Uterus (tissue), 4 donors: Measurements from ENCODE around the gene NRG3. TPM values are rescaled to one million over a fixed set of nuclear protein-coding genes. Genes with fewer than 3 reads are reported as not detected.

Experiments used
- DNase-seq, 2 donors: peaks; one replicate each; pipeline ENCODE4 v3.0.0-alpha.2; 2019 to 2020
- H3K27ac ChIP-seq, 2 donors: fragments of 200-600 bp; sonication (generic); 1 replicate in 1 of 2; 2 replicates in 1 of 2; pipeline ENCODE4 v1.5.1; 2016 to 2018
- H3K27me3 ChIP-seq, 2 donors: fragments of 200-600 bp; sonication (generic); one replicate each; pipeline ENCODE4 v1.5.1; 2018 to 2019; ENCODE audit warnings: control low read depth in 1 of 2
- H3K36me3 ChIP-seq, 2 donors: fragments of 200-600 bp; sonication (generic); one replicate each; pipeline ENCODE4 v1.5.1; 2019; ENCODE audit warnings: control low read depth in 1 of 2
- H3K4me1 ChIP-seq, 2 donors: fragments of 200-600 bp; sonication (generic); one replicate each; pipeline ENCODE4 v1.5.1; 2018 to 2019; ENCODE audit warnings: control low read depth in 1 of 2
- H3K4me3 ChIP-seq, 2 donors: fragments of 200-600 bp; sonication (generic); 1 replicate in 1 of 2; 2 replicates in 1 of 2; pipeline ENCODE4 v1.5.1; 2018 to 2019; ENCODE audit warnings: mild to moderate bottlenecking in 1 of 2
- H3K9me3 ChIP-seq, 2 donors: fragments of 200-600 bp; sonication (generic); one replicate each; pipeline ENCODE4 v1.5.1; 2019; ENCODE audit warnings: control low read depth in 1 of 2
- CTCF ChIP-seq, 4 experiments: fragments of 200-600 bp in 2 of 4; fragments of 450-650 bp in 2 of 4; sonication (generic) in 2 of 4; IDR thresholded peaks; one replicate each; pipeline ENCODE4 v1.5.1; 2016 to 2019; ENCODE audit warnings: antibody characterized with exemption in 4 of 4, mild to moderate bottlenecking in 2 of 4, moderate library complexity in 1 of 4
- POLR2A ChIP-seq, 2 donors: fragments of 450-650 bp; IDR thresholded peaks; one replicate each; pipeline ENCODE4 v1.6.1; 2016; ENCODE audit warnings: antibody characterized with exemption in 2 of 2, mild to moderate bottlenecking in 1 of 2, moderate library complexity in 1 of 2
- intact Hi-C: fragments of 100-400 bp; cut with DNase I; formaldehyde crosslinking; loops from one replicate; pipeline ENCODE4 v1.15.1; 2023; ENCODE audit warnings: low total_unique reads
- total RNA-seq, 4 donors: library from RNA; depleted of rRNA in 3 of 4; stranded (reverse); fragments of >200 nt in 3 of 4; gene quantifications; one replicate each; pipeline versions ENCODE4 v1.1.0 to v1.2.4, GENCODE V29; 2014 to 2023
- donor health status: DM: yes; HTN: yes; CAD: no.

NRG3 gene
- total RNA-seq, 4 donors from 2014 or later: 0.27 to 1.0 TPM; not detected in 2

GRCh38 chr10:82124713-82125112 lies 249.7 kb downstream of the NRG3 start:
- H3K27ac ChIP-seq: no peak overlapping the region
- no peaks in the 10 kb centered on the region for H3K27me3 ChIP-seq
- H3K4me3 ChIP-seq: no peak overlapping the region
- no peaks in the 10 kb centered on the region for H3K4me1 ChIP-seq
- no peaks in the 10 kb centered on the region for H3K36me3 ChIP-seq
- TF ChIP-seq CTCF (IDR thresholded peaks at IDR 0.05): no peak
- no peak for TF ChIP-seq POLR2A (IDR thresholded peaks at IDR 0.05)
- H3K9me3 ChIP-seq: no peaks in the 10 kb centered on the region
- DNase-seq: no peak
- intact Hi-C loops: no loop called here

GRCh38 chr10:82128527-82128926 lies 253.5 kb downstream of the NRG3 start:
- no peaks in the 10 kb centered on the region for H3K4me1 ChIP-seq
- no peak overlapping the region for H3K4me3 ChIP-seq
- no peaks in the 10 kb centered on the region for H3K9me3 ChIP-seq
- H3K36me3 ChIP-seq: no peaks in the 10 kb centered on the region
- no peak for TF ChIP-seq CTCF (IDR thresholded peaks at IDR 0.05)
- no peak for TF ChIP-seq POLR2A (IDR thresholded peaks at IDR 0.05)
- H3K27me3 ChIP-seq: no peaks in the 10 kb centered on the region
- DNase-seq: no peak
- H3K27ac ChIP-seq: no peak overlapping the region
- intact Hi-C loops: no loop called here

DNA sequence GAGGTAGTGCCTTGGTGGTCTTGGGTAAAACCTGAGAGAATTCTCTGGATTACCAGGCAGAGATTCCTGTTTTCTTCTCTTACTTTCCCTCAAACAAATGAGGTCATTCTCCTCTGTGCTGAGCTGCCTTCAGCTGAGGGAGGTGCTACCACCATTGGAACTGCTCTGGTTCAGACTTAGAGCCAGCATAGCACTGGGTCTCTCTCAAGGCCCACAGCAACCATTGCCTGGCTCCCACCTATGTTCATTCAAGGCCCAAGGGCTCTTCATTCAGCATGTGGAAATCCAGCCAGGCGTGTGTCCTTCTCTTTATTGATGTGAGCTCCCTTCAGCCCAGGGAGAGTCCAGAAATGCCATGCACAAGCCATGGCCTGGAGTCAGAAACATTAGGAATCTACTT lies 261.1 kb downstream of the NRG3 start:
- no peak for DNase-seq
- H3K36me3 ChIP-seq: no peaks in the 10 kb centered on the region
- no peaks in the 10 kb centered on the region for H3K9me3 ChIP-seq
- TF ChIP-seq CTCF (IDR thresholded peaks at IDR 0.05) (no peak), POLR2A (IDR thresholded peaks at IDR 0.05) (no peak)
- H3K4me1 ChIP-seq: no peaks in the 10 kb centered on the region
- H3K27me3 ChIP-seq: no peaks in the 10 kb centered on the region
- H3K4me3 ChIP-seq: no peak overlapping the region
- H3K27ac ChIP-seq: no peak overlapping the region
- intact Hi-C loops: no loop called here

DNA sequence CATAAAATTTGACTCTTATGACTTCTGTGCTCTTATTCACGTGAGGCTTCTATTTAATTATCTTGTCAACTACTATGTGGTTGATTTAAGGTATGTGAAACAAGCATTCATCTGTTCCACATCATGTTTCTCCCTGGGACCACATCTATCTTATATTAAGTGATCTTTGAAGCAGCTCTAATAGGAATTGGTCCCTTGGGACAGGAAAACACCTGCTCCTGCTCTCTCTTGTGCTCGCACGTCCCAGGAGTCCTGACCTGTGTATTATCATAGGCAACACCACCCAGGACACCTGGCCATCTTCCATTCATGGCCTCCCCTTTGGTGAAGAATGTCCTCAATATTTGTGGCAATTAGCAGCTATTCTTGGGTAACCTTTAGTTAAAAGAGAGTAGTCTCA lies 269.2 kb downstream of the NRG3 start:
- H3K36me3 ChIP-seq: no peaks in the 10 kb centered on the region
- H3K27me3 ChIP-seq: no peaks in the 10 kb centered on the region
- no peak overlapping the region for H3K27ac ChIP-seq
- H3K9me3 ChIP-seq: no peaks in the 10 kb centered on the region
- no peak for TF ChIP-seq CTCF (IDR thresholded peaks at IDR 0.05)
- TF ChIP-seq POLR2A (IDR thresholded peaks at IDR 0.05): no peak
- no peaks in the 10 kb centered on the region for H3K4me1 ChIP-seq
- H3K4me3 ChIP-seq: no peak overlapping the region
- no peak for DNase-seq
- intact Hi-C loops: no loop called here

DNA sequence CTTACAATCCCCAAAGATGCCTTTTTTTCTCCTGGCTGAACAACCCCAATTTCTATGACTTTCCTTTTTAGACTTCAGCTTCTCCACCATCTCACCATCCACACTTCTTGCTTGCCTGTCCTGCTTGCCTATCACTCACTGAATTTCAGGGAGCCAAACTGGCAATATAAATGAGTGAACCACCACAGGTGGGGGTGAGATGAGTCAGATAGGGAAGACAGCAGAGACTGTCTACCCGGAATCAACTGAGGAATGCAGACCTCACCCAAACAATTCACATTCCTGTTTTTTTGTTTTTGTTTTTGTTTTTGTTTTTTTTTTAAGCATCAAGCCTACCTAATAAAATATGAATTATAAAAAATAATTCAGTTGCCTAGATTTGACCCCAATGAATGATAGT lies 273.8 kb downstream of the NRG3 start:
- intact Hi-C loops: no loop called here
- Histone ChIP-seq H3K36me3 (no peaks in the 10 kb centered on the region), H3K27me3 (no peaks in the 10 kb centered on the region), H3K4me3 (no peak overlapping the region), H3K27ac (no peak overlapping the region), H3K9me3 (no peaks in the 10 kb centered on the region), H3K4me1 (no peaks in the 10 kb centered on the region)
- no peak for TF ChIP-seq CTCF (IDR thresholded peaks at IDR 0.05)
- no peak for TF ChIP-seq POLR2A (IDR thresholded peaks at IDR 0.05)
- DNase-seq: no peak
